Measurements from ENCODE around the gene SUMO1.

SUMO1 gene

GRCh38 chr2:202171241-202171825, 67.1 kb downstream of the SUMO1 start:
- Histone ChIP-seq H3K4me3 (IDR thresholded peaks at IDR 0.05; ENCODE audit: insufficient read depth, low read depth, low read length) (no peak overlapping the region), H3K4me2 (no peak overlapping the region)
- TF ChIP-seq, protein P1, sequence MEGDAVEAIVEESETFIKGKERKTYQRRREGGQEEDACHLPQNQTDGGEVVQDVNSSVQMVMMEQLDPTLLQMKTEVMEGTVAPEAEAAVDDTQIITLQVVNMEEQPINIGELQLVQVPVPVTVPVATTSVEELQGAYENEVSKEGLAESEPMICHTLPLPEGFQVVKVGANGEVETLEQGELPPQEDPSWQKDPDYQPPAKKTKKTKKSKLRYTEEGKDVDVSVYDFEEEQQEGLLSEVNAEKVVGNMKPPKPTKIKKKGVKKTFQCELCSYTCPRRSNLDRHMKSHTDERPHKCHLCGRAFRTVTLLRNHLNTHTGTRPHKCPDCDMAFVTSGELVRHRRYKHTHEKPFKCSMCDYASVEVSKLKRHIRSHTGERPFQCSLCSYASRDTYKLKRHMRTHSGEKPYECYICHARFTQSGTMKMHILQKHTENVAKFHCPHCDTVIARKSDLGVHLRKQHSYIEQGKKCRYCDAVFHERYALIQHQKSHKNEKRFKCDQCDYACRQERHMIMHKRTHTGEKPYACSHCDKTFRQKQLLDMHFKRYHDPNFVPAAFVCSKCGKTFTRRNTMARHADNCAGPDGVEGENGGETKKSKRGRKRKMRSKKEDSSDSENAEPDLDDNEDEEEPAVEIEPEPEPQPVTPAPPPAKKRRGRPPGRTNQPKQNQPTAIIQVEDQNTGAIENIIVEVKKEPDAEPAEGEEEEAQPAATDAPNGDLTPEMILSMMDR (conservative IDR thresholded peaks at IDR 0.05; ENCODE audit: low read depth, low read length) = no peak

DNA sequence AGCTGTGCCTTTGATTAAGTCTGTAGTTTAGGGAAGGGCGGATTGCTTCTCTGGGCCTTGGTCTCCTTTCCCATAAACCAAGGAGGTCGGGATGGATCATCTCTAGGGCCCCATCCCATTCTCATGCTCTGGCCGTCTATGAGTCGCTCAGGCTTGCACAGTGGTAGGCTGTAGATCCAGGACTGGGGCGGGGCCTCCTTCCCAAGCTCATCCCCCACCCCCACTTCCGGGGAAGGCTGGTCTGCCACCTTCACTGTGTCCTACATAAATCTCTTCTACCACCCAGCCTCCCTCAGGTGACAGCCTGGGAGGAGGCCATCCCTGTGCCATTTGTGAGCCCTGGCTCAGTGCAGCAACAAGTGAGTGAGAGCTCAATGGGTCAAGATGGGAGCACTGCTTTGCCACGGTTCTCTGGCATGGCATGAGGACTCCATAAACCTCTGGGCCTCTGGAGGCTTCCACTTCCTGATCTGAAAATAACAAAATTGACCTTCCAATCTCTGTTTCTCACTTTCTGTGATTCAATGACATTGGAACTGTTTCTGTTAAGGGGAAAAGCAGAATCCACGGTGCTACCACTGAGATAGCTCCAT, 68.5 kb downstream of the SUMO1 start:
- TF ChIP-seq, protein P1 (conservative IDR thresholded peaks at IDR 0.05; ENCODE audit: low read depth, low read length) = no peak
- Histone ChIP-seq H3K36me3 (ENCODE audit: insufficient read depth) (no peaks in the 10 kb centered on the region), H3K4me3 (IDR thresholded peaks at IDR 0.05; ENCODE audit: insufficient read depth, low read depth, low read length) (no peak overlapping the region), H2AFZ (ENCODE audit: low read depth) (no peak overlapping the region), H3K27me3 (ENCODE audit: insufficient read depth, low read depth) (no peaks in the 10 kb centered on the region), H3K27ac (no peak overlapping the region), H3K79me2 (ENCODE audit: insufficient read depth, low read depth) (no peaks in the 10 kb centered on the region), H4K20me1 (ENCODE audit: insufficient read depth) (no peaks in the 10 kb centered on the region), H3K9ac (no peak overlapping the region), H3K4me2 (no peak overlapping the region), H3K4me1 (ENCODE audit: low read depth, poor library complexity, severe bottlenecking) (peaks cover 15% of the 10 kb centered on the region)

More at GRCh38 chr2:202171241-202171825, 67.1 kb downstream of the SUMO1 start:
- Histone ChIP-seq H4K20me1 (ENCODE audit: insufficient read depth) (no peaks in the 10 kb centered on the region), H3K27me3 (ENCODE audit: insufficient read depth, low read depth) (no peaks in the 10 kb centered on the region), H3K36me3 (ENCODE audit: insufficient read depth) (no peaks in the 10 kb centered on the region), H3K79me2 (ENCODE audit: insufficient read depth, low read depth) (no peaks in the 10 kb centered on the region), H3K27ac (no peak overlapping the region), H3K9ac (no peak overlapping the region), H2AFZ (ENCODE audit: low read depth) (no peak overlapping the region), H3K4me1 (ENCODE audit: low read depth, poor library complexity, severe bottlenecking) (peaks cover 15% of the 10 kb centered on the region)

DNA sequence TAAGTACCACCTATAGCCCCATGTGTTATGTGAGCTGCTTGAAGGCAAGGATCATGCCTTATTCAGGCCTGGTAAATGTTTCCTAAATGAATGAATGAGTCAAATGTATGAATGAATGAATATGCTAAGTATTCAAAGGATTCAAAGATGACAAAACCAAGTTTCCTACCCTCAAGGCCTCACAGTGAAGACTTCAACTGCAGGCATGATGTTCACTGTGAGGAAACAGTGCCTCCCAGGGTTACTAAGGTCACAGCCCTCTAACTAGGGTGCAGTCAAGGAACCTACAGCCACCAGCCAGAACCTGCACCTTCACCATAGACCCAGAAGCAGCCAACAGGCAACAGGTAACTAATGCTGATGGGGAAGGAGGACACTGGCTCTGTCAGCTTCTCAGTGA, 69.3 kb downstream of the SUMO1 start:
- Histone ChIP-seq H3K9ac (no peak overlapping the region), H3K4me2 (no peak overlapping the region), H3K27me3 (ENCODE audit: insufficient read depth, low read depth) (no peaks in the 10 kb centered on the region), H3K36me3 (ENCODE audit: insufficient read depth) (no peaks in the 10 kb centered on the region), H3K4me3 (IDR thresholded peaks at IDR 0.05; ENCODE audit: insufficient read depth, low read depth, low read length) (no peak overlapping the region), H3K4me1 (ENCODE audit: low read depth, poor library complexity, severe bottlenecking) (peaks cover 15% of the 10 kb centered on the region), H2AFZ (ENCODE audit: low read depth) (no peak overlapping the region), H3K79me2 (ENCODE audit: insufficient read depth, low read depth) (no peaks in the 10 kb centered on the region), H4K20me1 (ENCODE audit: insufficient read depth) (no peaks in the 10 kb centered on the region), H3K27ac (no peak overlapping the region)
- TF ChIP-seq, protein P1 (conservative IDR thresholded peaks at IDR 0.05; ENCODE audit: low read depth, low read length) = no peak

DNA sequence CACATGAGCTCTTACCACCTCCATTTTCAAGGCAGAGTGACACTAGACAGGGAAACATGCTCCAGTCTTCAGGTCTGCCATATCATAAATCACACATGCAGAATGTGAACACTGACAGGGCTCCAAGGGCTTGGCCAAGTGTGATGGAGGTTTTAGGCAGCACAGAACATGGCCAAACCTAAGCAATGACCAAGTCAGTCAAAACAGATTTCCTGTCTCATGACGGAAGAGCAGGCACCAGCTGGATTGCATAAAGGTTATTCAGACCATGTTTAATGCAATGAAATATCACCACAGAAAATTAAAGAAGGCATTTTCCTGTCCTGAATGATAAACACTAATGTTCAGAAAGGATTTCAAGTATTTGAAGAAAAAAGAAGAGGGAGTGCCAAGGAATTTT, 72.5 kb downstream of the SUMO1 start:
- Histone ChIP-seq H3K27ac (no peak overlapping the region), H2AFZ (ENCODE audit: low read depth) (no peak overlapping the region), H3K4me2 (no peak overlapping the region), H3K4me3 (IDR thresholded peaks at IDR 0.05; ENCODE audit: insufficient read depth, low read depth, low read length) (no peak overlapping the region), H3K79me2 (ENCODE audit: insufficient read depth, low read depth) (no peaks in the 10 kb centered on the region), H3K9ac (no peak overlapping the region), H4K20me1 (ENCODE audit: insufficient read depth) (no peaks in the 10 kb centered on the region), H3K27me3 (ENCODE audit: insufficient read depth, low read depth) (no peaks in the 10 kb centered on the region), H3K36me3 (ENCODE audit: insufficient read depth) (no peaks in the 10 kb centered on the region), H3K4me1 (ENCODE audit: low read depth, poor library complexity, severe bottlenecking) (no peaks in the 10 kb centered on the region)
- TF ChIP-seq, protein P1 (conservative IDR thresholded peaks at IDR 0.05; ENCODE audit: low read depth, low read length) = no peak

All from KMS-11 (cell line).